Stimulated activated CD8-positive, alpha-beta memory T cell treated with anti-CD3 and anti-CD28 coated beads, Interleukin-15, amount 100 ng/mL, for 4 hours (primary cell): ENCODE data around the gene ADH5.
"Not testable (repeated sequence)": the region's sequence is repeated elsewhere in the genome, so short reads cannot be mapped to it uniquely, and the experiment has no call there.

ENCODE experiments used
- DNase-seq, 2 donors: peaks; one replicate each; pipeline ENCODE4 v3.0.0-alpha.2; 2020; ENCODE audit warnings: low read depth in 2 of 2

The ADH5 gene

GRCh38 chr4:99088481-99089365 lies at the start of gene ADH5:
TSS of gene ADH5 (minus strand) at chr4:99088788. CDS start at chr4:99088700, 88 bp downstream.
- DNase-seq, result peak; percentile 76 to 82

GRCh38 chr4:99136329-99136728 lies 47.7 kb upstream of the ADH5 start:
- DNase-seq, result no peak

GRCh38 chr4:99135541-99136162 lies 47.1 kb upstream of the ADH5 start:
- no peak for DNase-seq

- DNase-seq, result no peak
Measured at GRCh38 chr4:99134586-99134985, 46.0 kb upstream of the ADH5 start.

- no peak for DNase-seq
Measured at GRCh38 chr4:99131378-99131777, 42.8 kb upstream of the ADH5 start.

- no peak for DNase-seq
Measured at GRCh38 chr4:99126376-99126775, 37.8 kb upstream of the ADH5 start.

GRCh38 chr4:99121008-99121407 lies 32.4 kb upstream of the ADH5 start:
- no peak for DNase-seq

- no peak for DNase-seq
Measured at GRCh38 chr4:99120501-99120900, 31.9 kb upstream of the ADH5 start.

GRCh38 chr4:99117876-99118693 lies 29.5 kb upstream of the ADH5 start:
- no peak for DNase-seq

- not testable (repeated sequence) for DNase-seq
Measured at GRCh38 chr4:99117122-99117841, 28.7 kb upstream of the ADH5 start.

- not testable (repeated sequence) for DNase-seq
Measured at GRCh38 chr4:99109286-99109685, 20.7 kb upstream of the ADH5 start.

GRCh38 chr4:99104153-99104552 lies 15.6 kb upstream of the ADH5 start:
- no peak for DNase-seq

- DNase-seq, result no peak
Measured at GRCh38 chr4:99103166-99103565, 14.6 kb upstream of the ADH5 start.

- no peak for DNase-seq
Measured at GRCh38 chr4:99102634-99103033, 14.0 kb upstream of the ADH5 start.

GRCh38 chr4:99100876-99101275 lies 12.3 kb upstream of the ADH5 start:
- no peak for DNase-seq

- DNase-seq, result not testable (repeated sequence)
Measured at GRCh38 chr4:99099814-99100213, 11.2 kb upstream of the ADH5 start.

GRCh38 chr4:99099311-99099710 lies 10.7 kb upstream of the ADH5 start:
- no peak for DNase-seq

GRCh38 chr4:99091841-99092240 lies 3.3 kb upstream of the ADH5 start:
- DNase-seq, result not testable (repeated sequence)

- DNase-seq, result no peak
Measured at GRCh38 chr4:99091216-99091575, 2.6 kb upstream of the ADH5 start.

GRCh38 chr4:99090481-99091215 lies 2.1 kb upstream of the ADH5 start:
- no peak for DNase-seq

- DNase-seq, result no peak
Measured at GRCh38 chr4:99088023-99088449, 552 bp downstream of the ADH5 start.
